ENCODE data around the gene ZNF668.

DNA sequence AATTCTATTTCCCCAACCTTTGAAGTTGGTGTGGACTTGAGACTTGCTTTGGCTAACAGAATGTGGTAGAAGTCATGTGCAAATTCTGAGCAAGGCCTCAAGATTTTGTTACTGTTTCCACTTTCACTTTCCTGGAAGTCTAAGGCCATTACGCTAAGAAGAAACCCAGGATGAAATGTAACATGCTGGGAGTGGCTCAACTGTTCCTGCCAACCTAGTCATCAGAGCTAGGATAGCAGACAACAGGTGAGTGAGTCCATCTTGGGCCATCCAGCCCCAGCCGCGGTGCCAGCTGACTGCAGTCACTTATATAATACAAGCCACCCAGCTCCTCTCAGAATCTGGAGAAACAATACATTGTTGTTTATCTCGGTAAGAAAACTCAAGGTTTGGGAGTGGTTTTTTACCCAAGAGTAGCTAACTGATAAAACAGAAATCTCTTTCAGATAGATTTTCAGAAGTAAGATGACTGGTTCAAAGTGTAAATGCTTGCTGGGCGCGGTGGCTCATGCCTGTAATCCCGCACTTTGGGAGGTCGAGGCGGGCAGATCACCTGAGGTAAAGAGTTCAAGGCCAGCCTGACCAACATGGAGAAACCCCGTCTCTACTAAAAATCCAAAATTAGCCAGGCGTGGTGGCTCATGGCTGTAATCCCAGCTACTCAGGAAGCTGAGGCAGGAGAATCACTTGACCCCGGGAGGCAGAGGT is 51.3 kb downstream of the ZNF668 start:
- TF ChIP-seq, protein P1, sequence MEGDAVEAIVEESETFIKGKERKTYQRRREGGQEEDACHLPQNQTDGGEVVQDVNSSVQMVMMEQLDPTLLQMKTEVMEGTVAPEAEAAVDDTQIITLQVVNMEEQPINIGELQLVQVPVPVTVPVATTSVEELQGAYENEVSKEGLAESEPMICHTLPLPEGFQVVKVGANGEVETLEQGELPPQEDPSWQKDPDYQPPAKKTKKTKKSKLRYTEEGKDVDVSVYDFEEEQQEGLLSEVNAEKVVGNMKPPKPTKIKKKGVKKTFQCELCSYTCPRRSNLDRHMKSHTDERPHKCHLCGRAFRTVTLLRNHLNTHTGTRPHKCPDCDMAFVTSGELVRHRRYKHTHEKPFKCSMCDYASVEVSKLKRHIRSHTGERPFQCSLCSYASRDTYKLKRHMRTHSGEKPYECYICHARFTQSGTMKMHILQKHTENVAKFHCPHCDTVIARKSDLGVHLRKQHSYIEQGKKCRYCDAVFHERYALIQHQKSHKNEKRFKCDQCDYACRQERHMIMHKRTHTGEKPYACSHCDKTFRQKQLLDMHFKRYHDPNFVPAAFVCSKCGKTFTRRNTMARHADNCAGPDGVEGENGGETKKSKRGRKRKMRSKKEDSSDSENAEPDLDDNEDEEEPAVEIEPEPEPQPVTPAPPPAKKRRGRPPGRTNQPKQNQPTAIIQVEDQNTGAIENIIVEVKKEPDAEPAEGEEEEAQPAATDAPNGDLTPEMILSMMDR (IDR thresholded peaks at IDR 0.05; ENCODE audit: poor library complexity), result no peak
- TF ChIP-seq EZH2phosphoT487 (IDR thresholded peaks at IDR 0.05; ENCODE audit: low read depth, severe bottlenecking, unreplicated experiment) (no peak), EZH2 (IDR thresholded peaks at IDR 0.05; ENCODE audit: borderline replicate concordance) (no peak)
